Measurements from ENCODE around the gene TCF4. TPM values are rescaled to one million over a fixed set of nuclear protein-coding genes. Genes with fewer than 3 reads are reported as not detected.

Gene TCF4
- total and polyA plus RNA-seq, 8 donors, result 5.1 to 187 (median 39.9) TPM

- intact Hi-C loops (cut with DNase I; ENCODE audit: low total_unique reads), result no loop called here
- no peak for DNase-seq
- Histone ChIP-seq H3K27ac (no peak overlapping the region), H3K4me3 (no peak overlapping the region), H3K4me1 (peaks cover 0 to 17% (median 6%) of the 10 kb centered on the region in 4 donors), H3K27me3 (no peaks in the 10 kb centered on the region), H3K36me3 (no peaks in the 10 kb centered on the region), H3K9me3 (no peaks in the 10 kb centered on the region)
- no peak for TF ChIP-seq POLR2AphosphoS5 (IDR thresholded peaks at IDR 0.05)
- no peak for TF ChIP-seq POLR2A (IDR thresholded peaks at IDR 0.05)
- no peak for TF ChIP-seq CTCF (IDR thresholded peaks at IDR 0.05)
- no peak for TF ChIP-seq EP300 (IDR thresholded peaks at IDR 0.05)
- WGBS, 5 donors, result 51 to 70% (median 55%) methylated on average over 6 of the region's 6 CpGs
Observed at GRCh38 chr18:55351241-55351691, 236.7 kb downstream of the TCF4 start.

GRCh38 chr18:55349685-55350084, 238.3 kb downstream of the TCF4 start:
- intact Hi-C loops (cut with DNase I; ENCODE audit: low total_unique reads), result no loop called here
- H3K27ac ChIP-seq, result no peak overlapping the region

GRCh38 chr18:55346961-55347740, 240.8 kb downstream of the TCF4 start:
- 79 to 89% (median 85%) methylated on average over 16 of the region's 16 CpGs for WGBS, 5 donors
- H3K4me3 ChIP-seq, result no peak overlapping the region
- no peak overlapping the region for H3K27ac ChIP-seq
- peaks cover 0 to 23% (median 0%) of the 10 kb centered on the region in 4 donors for H3K4me1 ChIP-seq
- TF ChIP-seq EP300 (IDR thresholded peaks at IDR 0.05) (no peak), POLR2AphosphoS5 (IDR thresholded peaks at IDR 0.05) (no peak)
- peak in 1 of 2 donors; percentile 15 for DNase-seq
- no peaks in the 10 kb centered on the region for H3K36me3 ChIP-seq
- intact Hi-C loops (cut with DNase I; ENCODE audit: low total_unique reads), result no loop called here
- no peaks in the 10 kb centered on the region for H3K27me3 ChIP-seq
- H3K9me3 ChIP-seq, result no peaks in the 10 kb centered on the region

More at GRCh38 chr18:55349685-55350084, 238.3 kb downstream of the TCF4 start:
- no peaks in the 10 kb centered on the region for H3K27me3 ChIP-seq
- WGBS, 5 donors, result 56 to 92% (median 82%) methylated on average over 1 of the region's 1 CpG
- H3K9me3 ChIP-seq, result no peaks in the 10 kb centered on the region
- H3K36me3 ChIP-seq, result no peaks in the 10 kb centered on the region
- TF ChIP-seq POLR2AphosphoS5 (IDR thresholded peaks at IDR 0.05), result no peak
- no peak for TF ChIP-seq EP300 (IDR thresholded peaks at IDR 0.05)
- TF ChIP-seq POLR2A (IDR thresholded peaks at IDR 0.05), result no peak
- TF ChIP-seq CTCF (IDR thresholded peaks at IDR 0.05), result no peak
- DNase-seq, result no peak
- H3K4me3 ChIP-seq, result no peak overlapping the region
- peaks cover 0 to 17% (median 2%) of the 10 kb centered on the region in 4 donors for H3K4me1 ChIP-seq

GRCh38 chr18:55346387-55346786, 241.6 kb downstream of the TCF4 start:
- H3K4me1 ChIP-seq, result peaks cover 0 to 23% (median 0%) of the 10 kb centered on the region in 4 donors

GRCh38 chr18:55345103-55345950, 242.7 kb downstream of the TCF4 start:
- H3K9me3 ChIP-seq, result no peaks in the 10 kb centered on the region
- DNase-seq, result no peak
- no peaks in the 10 kb centered on the region for H3K36me3 ChIP-seq
- TF ChIP-seq EP300 (IDR thresholded peaks at IDR 0.05) (no peak), POLR2A (IDR thresholded peaks at IDR 0.05) (no peak), POLR2AphosphoS5 (IDR thresholded peaks at IDR 0.05) (no peak), CTCF (IDR thresholded peaks at IDR 0.05) (no peak)
- H3K27me3 ChIP-seq, result no peaks in the 10 kb centered on the region
- H3K4me3 ChIP-seq, result no peak overlapping the region
- H3K27ac ChIP-seq, result no peak overlapping the region
- 85 to 90% (median 86%) methylated on average over 7 of the region's 7 CpGs for WGBS, 5 donors
- H3K4me1 ChIP-seq, result peaks cover 0 to 13% (median 0%) of the 10 kb centered on the region in 4 donors
- intact Hi-C loops (cut with DNase I; ENCODE audit: low total_unique reads), result no loop called here

More at GRCh38 chr18:55346387-55346786, 241.6 kb downstream of the TCF4 start:
- intact Hi-C loops (cut with DNase I; ENCODE audit: low total_unique reads), result no loop called here
- no peak overlapping the region for H3K27ac ChIP-seq
- H3K4me3 ChIP-seq, result no peak overlapping the region
- H3K27me3 ChIP-seq, result no peaks in the 10 kb centered on the region
- 51 to 82% (median 70%) methylated on average over 3 of the region's 3 CpGs for WGBS, 5 donors
- no peak for DNase-seq
- H3K36me3 ChIP-seq, result no peaks in the 10 kb centered on the region
- no peak for TF ChIP-seq POLR2AphosphoS5 (IDR thresholded peaks at IDR 0.05)
- no peaks in the 10 kb centered on the region for H3K9me3 ChIP-seq

All from stomach (tissue), 9 donors.